ENCODE results near the gene DNAI2.

- no peak for TF ChIP-seq CTCF (conservative IDR thresholded peaks at IDR 0.05; ENCODE audit: low read depth, low read length)
- no peak for TF ChIP-seq EZH2 (IDR thresholded peaks at IDR 0.05; ENCODE audit: low read length, unreplicated experiment)
- no peak for TF ChIP-seq EZH2phosphoT487 (IDR thresholded peaks at IDR 0.05; ENCODE audit: borderline replicate concordance, low read length)
Observed at GRCh38 chr17:74228306-74228978, 45.6 kb upstream of the DNAI2 start.
